ENCODE data around the gene LCK. TPM values are rescaled to one million over a fixed set of nuclear protein-coding genes. Genes with fewer than 3 reads are reported as not detected.

Gene LCK
- total and polyA plus RNA-seq, 10 of the 15 experiments (the other 5 are each of a cell fraction or from before 2014, with no cell fraction given): 31.5 to 173 (median 119) TPM

GRCh38 chr1:32291708-32292538, 40.9 kb downstream of the LCK start, which contains the start of gene HDAC1 (continued):
- no peak for TF ChIP-seq ESRRA (IDR thresholded peaks at IDR 0.05; ENCODE audit: low read length)
- TF ChIP-seq GATAD2B (conservative IDR thresholded peaks at IDR 0.05; ENCODE audit: low read depth): peak; percentile 76
- TF ChIP-seq IRF4 (IDR thresholded peaks at IDR 0.05; ENCODE audit: low read depth, low read length): no peak
- 0 out of 2 replicates have a peak, but pooled peaks have one; percentile 57 for TF ChIP-seq RCOR1 (conservative IDR thresholded peaks at IDR 0.05; ENCODE audit: low read depth, low read length)
- TF ChIP-seq TCF3 (IDR thresholded peaks at IDR 0.05; ENCODE audit: borderline replicate concordance, insufficient read depth, low read depth, low read length): 0 out of 2 replicates have a peak, but pooled peaks have one; percentile 4
- TF ChIP-seq GABPA (IDR thresholded peaks at IDR 0.05; ENCODE audit: low read depth): no peak
- no peak for TF ChIP-seq NFXL1 (IDR thresholded peaks at IDR 0.05; ENCODE audit: borderline replicate concordance)
- peak; percentile 73 for TF ChIP-seq POLR2AphosphoS5 (IDR thresholded peaks at IDR 0.05; ENCODE audit: low read length)
- TF ChIP-seq IKZF2 (IDR thresholded peaks at IDR 0.05): peak; percentile 58 to 74
- no peak for TF ChIP-seq CHD4 (IDR thresholded peaks at IDR 0.05)
- TF ChIP-seq YY1 (IDR thresholded peaks at IDR 0.05; ENCODE audit: low read depth, low read length): peak; percentile 92
- no peak for TF ChIP-seq PML (IDR thresholded peaks at IDR 0.05; ENCODE audit: low read length)
- no peak for TF ChIP-seq MTA3 (IDR thresholded peaks at IDR 0.05; ENCODE audit: borderline replicate concordance, low read length)
- TF ChIP-seq FOXM1 (IDR thresholded peaks at IDR 0.05; ENCODE audit: low read depth, low read length): no peak; the same call in 1 of the 2 replicates
- TF ChIP-seq NR2C2 (IDR thresholded peaks at IDR 0.05; ENCODE audit: borderline replicate concordance, control insufficient read depth, insufficient read length, low read depth): no peak
- TF ChIP-seq KAT2A (conservative IDR thresholded peaks at IDR 0.05; ENCODE audit: control insufficient read depth, low read depth, low read length): no peak
- TF ChIP-seq SUZ12 (IDR thresholded peaks at IDR 0.05; ENCODE audit: unreplicated experiment): no peak
- TF ChIP-seq CREM (IDR thresholded peaks at IDR 0.05; ENCODE audit: low read depth): no peak
- TF ChIP-seq NFIC (IDR thresholded peaks at IDR 0.05; ENCODE audit: low read depth, low read length): no peak
- TF ChIP-seq USF2 (IDR thresholded peaks at IDR 0.05; ENCODE audit: borderline replicate concordance, low read depth, low read length): no peak
- no peak for TF ChIP-seq TCF12 (IDR thresholded peaks at IDR 0.05; ENCODE audit: low read depth, low read length)
- no peak for TF ChIP-seq CUX1 (IDR thresholded peaks at IDR 0.05; ENCODE audit: insufficient replicate concordance, low read depth, low read length)
- peak; percentile 64 for TF ChIP-seq E4F1 (IDR thresholded peaks at IDR 0.05; ENCODE audit: borderline replicate concordance, partially characterized antibody)
